22Rv1 (cell line): ENCODE measurements around the gene GUCY2C.

Experiments
- ZFX ChIP-seq: fragments of 450-650 bp; IDR thresholded peaks from 2 replicates; pipeline ENCODE4 v1.6.1; 2017; ENCODE audit warnings: antibody characterized with exemption, borderline replicate concordance
- TF ChIP-seq, protein P1 (sequence below): fragments of 450-650 bp; IDR thresholded peaks from 2 replicates; pipeline ENCODE4 v1.5.1; 2017; ENCODE audit warnings: mild to moderate bottlenecking

DNA sequence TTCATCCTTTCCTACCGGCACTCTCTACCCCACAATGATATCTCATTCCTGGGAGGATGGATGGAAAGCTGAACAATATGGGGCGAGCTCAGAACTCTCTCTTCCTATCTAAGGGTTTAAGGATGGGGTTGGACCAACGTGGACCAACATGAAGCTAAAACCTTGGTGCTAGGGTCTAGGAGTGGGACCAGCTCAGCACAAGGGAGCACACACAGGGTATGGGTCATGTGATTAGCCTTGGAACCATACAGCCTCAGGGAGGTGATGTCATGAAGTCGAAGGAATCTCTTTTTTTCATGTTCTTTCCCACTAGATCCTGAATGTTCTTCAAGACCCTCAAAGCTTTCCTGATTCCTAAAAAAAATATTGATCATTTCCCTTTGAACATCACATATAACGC, 3.3 kb downstream of the GUCY2C start:
- TF ChIP-seq, protein P1, sequence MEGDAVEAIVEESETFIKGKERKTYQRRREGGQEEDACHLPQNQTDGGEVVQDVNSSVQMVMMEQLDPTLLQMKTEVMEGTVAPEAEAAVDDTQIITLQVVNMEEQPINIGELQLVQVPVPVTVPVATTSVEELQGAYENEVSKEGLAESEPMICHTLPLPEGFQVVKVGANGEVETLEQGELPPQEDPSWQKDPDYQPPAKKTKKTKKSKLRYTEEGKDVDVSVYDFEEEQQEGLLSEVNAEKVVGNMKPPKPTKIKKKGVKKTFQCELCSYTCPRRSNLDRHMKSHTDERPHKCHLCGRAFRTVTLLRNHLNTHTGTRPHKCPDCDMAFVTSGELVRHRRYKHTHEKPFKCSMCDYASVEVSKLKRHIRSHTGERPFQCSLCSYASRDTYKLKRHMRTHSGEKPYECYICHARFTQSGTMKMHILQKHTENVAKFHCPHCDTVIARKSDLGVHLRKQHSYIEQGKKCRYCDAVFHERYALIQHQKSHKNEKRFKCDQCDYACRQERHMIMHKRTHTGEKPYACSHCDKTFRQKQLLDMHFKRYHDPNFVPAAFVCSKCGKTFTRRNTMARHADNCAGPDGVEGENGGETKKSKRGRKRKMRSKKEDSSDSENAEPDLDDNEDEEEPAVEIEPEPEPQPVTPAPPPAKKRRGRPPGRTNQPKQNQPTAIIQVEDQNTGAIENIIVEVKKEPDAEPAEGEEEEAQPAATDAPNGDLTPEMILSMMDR = no peak
- TF ChIP-seq ZFX = no peak
